ENCODE data around the gene TCF7L2. TPM values are rescaled to one million over a fixed set of nuclear protein-coding genes. Genes with fewer than 3 reads are reported as not detected.
A peak's percentile ranks its signal among the peaks of the same experiment; 100 is the strongest.

TCF7L2 gene
- total RNA-seq, 1 experiment from 2014 or later = 14.8 TPM

GRCh38 chr10:113023017-113023416 lies 73.0 kb downstream of the TCF7L2 start:
- no peak for TF ChIP-seq EZH2 (IDR thresholded peaks at IDR 0.05; ENCODE audit: low read depth)
- TF ChIP-seq, protein P1, sequence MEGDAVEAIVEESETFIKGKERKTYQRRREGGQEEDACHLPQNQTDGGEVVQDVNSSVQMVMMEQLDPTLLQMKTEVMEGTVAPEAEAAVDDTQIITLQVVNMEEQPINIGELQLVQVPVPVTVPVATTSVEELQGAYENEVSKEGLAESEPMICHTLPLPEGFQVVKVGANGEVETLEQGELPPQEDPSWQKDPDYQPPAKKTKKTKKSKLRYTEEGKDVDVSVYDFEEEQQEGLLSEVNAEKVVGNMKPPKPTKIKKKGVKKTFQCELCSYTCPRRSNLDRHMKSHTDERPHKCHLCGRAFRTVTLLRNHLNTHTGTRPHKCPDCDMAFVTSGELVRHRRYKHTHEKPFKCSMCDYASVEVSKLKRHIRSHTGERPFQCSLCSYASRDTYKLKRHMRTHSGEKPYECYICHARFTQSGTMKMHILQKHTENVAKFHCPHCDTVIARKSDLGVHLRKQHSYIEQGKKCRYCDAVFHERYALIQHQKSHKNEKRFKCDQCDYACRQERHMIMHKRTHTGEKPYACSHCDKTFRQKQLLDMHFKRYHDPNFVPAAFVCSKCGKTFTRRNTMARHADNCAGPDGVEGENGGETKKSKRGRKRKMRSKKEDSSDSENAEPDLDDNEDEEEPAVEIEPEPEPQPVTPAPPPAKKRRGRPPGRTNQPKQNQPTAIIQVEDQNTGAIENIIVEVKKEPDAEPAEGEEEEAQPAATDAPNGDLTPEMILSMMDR (conservative IDR thresholded peaks at IDR 0.05) = no peak
- Histone ChIP-seq H3K9me2 (ENCODE audit: insufficient read depth) (no peaks in the 10 kb centered on the region), H2AFZ (no peak overlapping the region), H3K36me3 (ENCODE audit: low read depth) (no peaks in the 10 kb centered on the region), H3K9me3 (ENCODE audit: insufficient read depth, low read depth) (no peaks in the 10 kb centered on the region), H3F3A (ENCODE audit: insufficient read depth, low read depth) (no peaks in the 10 kb centered on the region), H3K4me2 (no peak overlapping the region), H4K20me1 (ENCODE audit: insufficient read depth) (no peaks in the 10 kb centered on the region; the same call in 1 of the 2 replicates), H3K4me3 (no peak overlapping the region), H3K27me3 (ENCODE audit: insufficient read depth, low read depth) (no peaks in the 10 kb centered on the region), H3K4me1 (replicated peaks; ENCODE audit: insufficient read depth) (no peaks in the 10 kb centered on the region), H3K79me2 (ENCODE audit: low read depth) (no peaks in the 10 kb centered on the region), H3K27ac (no peak overlapping the region)
- POLR2A ChIA-PET (ENCODE audit: unreplicated experiment) = no interaction called here
- no peak for DNase-seq
- intact Hi-C loops (cut with micrococcal nuclease; ENCODE audit: unreplicated experiment) = no loop called here
- CTCF ChIA-PET = no interaction called here
- no TSS peak for BruUV-seq (replicated peaks)

GRCh38 chr10:113024930-113025329 lies 74.9 kb downstream of the TCF7L2 start:
- CTCF ChIA-PET = no interaction called here
- no peak overlapping the region for H3K4me2 ChIP-seq

DNA sequence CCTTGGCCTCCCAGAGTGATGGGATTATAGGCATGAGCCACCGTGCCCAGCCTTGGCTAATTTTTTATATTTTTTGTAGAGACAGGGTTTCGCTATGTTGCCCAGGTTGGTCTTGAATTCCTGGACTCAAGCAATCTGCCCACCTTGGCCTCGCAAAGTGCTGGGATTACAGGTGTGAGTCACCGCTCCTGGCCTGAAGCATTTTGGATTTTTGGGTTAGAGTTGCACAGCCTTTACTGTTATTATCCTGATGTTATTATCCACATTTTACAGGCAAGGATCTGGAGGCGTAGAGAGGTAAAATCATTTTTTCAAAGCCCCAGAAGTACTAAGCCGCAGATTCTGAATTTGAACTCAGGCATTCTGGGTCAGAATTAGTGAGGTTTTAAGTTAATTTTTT lies 75.4 kb downstream of the TCF7L2 start:
- H3K4me3 ChIP-seq = no peak overlapping the region
- no peak overlapping the region for H3K27ac ChIP-seq
- no peaks in the 10 kb centered on the region for H3K79me2 ChIP-seq (ENCODE audit: low read depth)
- H3K36me3 ChIP-seq (ENCODE audit: low read depth) = no peaks in the 10 kb centered on the region
- no peaks in the 10 kb centered on the region for H3K27me3 ChIP-seq (ENCODE audit: insufficient read depth, low read depth)
- no peaks in the 10 kb centered on the region; the same call in 1 of the 2 replicates for H4K20me1 ChIP-seq (ENCODE audit: insufficient read depth)
- intact Hi-C loops (cut with micrococcal nuclease; ENCODE audit: unreplicated experiment) = no loop called here
- no TSS peak for BruUV-seq (replicated peaks)
- no peak overlapping the region for H2AFZ ChIP-seq
- H3K9me2 ChIP-seq (ENCODE audit: insufficient read depth) = no peaks in the 10 kb centered on the region
- no peak for TF ChIP-seq EZH2 (IDR thresholded peaks at IDR 0.05; ENCODE audit: low read depth)
- TF ChIP-seq, protein P1 (conservative IDR thresholded peaks at IDR 0.05) = no peak
- ChIA-PET POLR2A (ENCODE audit: unreplicated experiment) (no interaction called here), CTCF (no interaction called here)
- H3F3A ChIP-seq (ENCODE audit: insufficient read depth, low read depth) = no peaks in the 10 kb centered on the region
- no peak overlapping the region for H3K4me2 ChIP-seq
- no peaks in the 10 kb centered on the region for H3K4me1 ChIP-seq (replicated peaks; ENCODE audit: insufficient read depth)
- no peaks in the 10 kb centered on the region for H3K9me3 ChIP-seq (ENCODE audit: insufficient read depth, low read depth)
- DNase-seq = peak in 1 of 2 experiments; percentile 35

More at GRCh38 chr10:113024930-113025329, 74.9 kb downstream of the TCF7L2 start:
- Histone ChIP-seq H3K36me3 (ENCODE audit: low read depth) (no peaks in the 10 kb centered on the region), H3K79me2 (ENCODE audit: low read depth) (no peaks in the 10 kb centered on the region), H3F3A (ENCODE audit: insufficient read depth, low read depth) (no peaks in the 10 kb centered on the region), H3K27ac (no peak overlapping the region), H3K4me3 (no peak overlapping the region), H3K9me3 (ENCODE audit: insufficient read depth, low read depth) (no peaks in the 10 kb centered on the region), H3K4me1 (replicated peaks; ENCODE audit: insufficient read depth) (no peaks in the 10 kb centered on the region), H2AFZ (no peak overlapping the region), H3K27me3 (ENCODE audit: insufficient read depth, low read depth) (no peaks in the 10 kb centered on the region), H3K9me2 (ENCODE audit: insufficient read depth) (no peaks in the 10 kb centered on the region), H4K20me1 (ENCODE audit: insufficient read depth) (no peaks in the 10 kb centered on the region; the same call in 1 of the 2 replicates)
- intact Hi-C loops (cut with micrococcal nuclease; ENCODE audit: unreplicated experiment) = no loop called here
- POLR2A ChIA-PET (ENCODE audit: unreplicated experiment) = no interaction called here
- no peak for DNase-seq
- BruUV-seq (replicated peaks) = no TSS peak
- TF ChIP-seq, protein P1 (conservative IDR thresholded peaks at IDR 0.05) = no peak
- TF ChIP-seq EZH2 (IDR thresholded peaks at IDR 0.05; ENCODE audit: low read depth) = no peak
